Renal cortex interstitium (tissue), 11 donors: ENCODE measurements around the gene EMX1. TPM values are rescaled to one million over a fixed set of nuclear protein-coding genes. Genes with fewer than 3 reads are reported as not detected.
"Not testable (repeated sequence)": the region's sequence is repeated elsewhere in the genome, so short reads cannot be mapped to it uniquely, and the experiment has no call there.

Source experiments
- DNase-seq, 11 donors: peaks; one replicate each; pipeline ENCODE4 v3.0.0-alpha.2; 2013; ENCODE audit warnings: low read depth in 9 of 11, low spot score in 4 of 11; ENCODE audit errors: extremely low read depth in 1 of 11
- polyA plus RNA-seq, 3 donors: library from polyadenylated mRNA; unstranded; fragments of 120-200 nt; gene quantifications; one replicate each; pipeline ENCODE4 v1.2.1, GENCODE V29; 2013; ENCODE audit not compliant: insufficient read length in 3 of 3

The EMX1 gene
- polyA plus RNA-seq, 3 donors, result 30.2 to 48.9 (median 43.7) TPM

GRCh38 chr2:72893594-72894319 is 23.6 kb upstream of the EMX1 start:
- DNase-seq, result peak in 2 of 11 donors; percentile 40 to 51

- no peak for DNase-seq
Measured at GRCh38 chr2:72894514-72894913, 22.8 kb upstream of the EMX1 start.

- no peak for DNase-seq
Measured at GRCh38 chr2:72895154-72895553, 22.2 kb upstream of the EMX1 start.

- DNase-seq, result no peak
Measured at GRCh38 chr2:72895759-72896281, 21.5 kb upstream of the EMX1 start.

- DNase-seq, result no peak
Measured at GRCh38 chr2:72896446-72896845, 20.9 kb upstream of the EMX1 start.

- no peak for DNase-seq
Measured at GRCh38 chr2:72897785-72898584, 19.3 kb upstream of the EMX1 start.

- DNase-seq, result no peak
Measured at GRCh38 chr2:72898585-72898906, 18.8 kb upstream of the EMX1 start.

GRCh38 chr2:72900191-72900825 is 17.0 kb upstream of the EMX1 start:
- no peak for DNase-seq

GRCh38 chr2:72901426-72901825 is 15.9 kb upstream of the EMX1 start:
- no peak for DNase-seq

- DNase-seq, result not testable (repeated sequence)
Measured at GRCh38 chr2:72907369-72907768, 9.9 kb upstream of the EMX1 start.

GRCh38 chr2:72908741-72909140 is 8.6 kb upstream of the EMX1 start:
- no peak for DNase-seq

GRCh38 chr2:72911256-72911655 is 6.1 kb upstream of the EMX1 start:
- no peak for DNase-seq

GRCh38 chr2:72913486-72914205 is 3.7 kb upstream of the EMX1 start:
- DNase-seq, result no peak

GRCh38 chr2:72914206-72914559 is 3.1 kb upstream of the EMX1 start:
- no peak for DNase-seq

GRCh38 chr2:72914589-72915319 is 2.6 kb upstream of the EMX1 start:
- DNase-seq, result no peak

- no peak for DNase-seq
Measured at GRCh38 chr2:72915320-72915906, 1.9 kb upstream of the EMX1 start.

- DNase-seq, result no peak
Measured at GRCh38 chr2:72915907-72916742, 1.2 kb upstream of the EMX1 start.

GRCh38 chr2:72916743-72917137 is 579 bp upstream of the EMX1 start:
- DNase-seq, result no peak
